ENCODE results near the gene PTPRF. TPM values are rescaled to one million over a fixed set of nuclear protein-coding genes. Genes with fewer than 3 reads are reported as not detected.

PTPRF gene
- total RNA-seq, 4 donors from 2014 or later: 33.8 to 84.2 (median 53.7) TPM

DNA sequence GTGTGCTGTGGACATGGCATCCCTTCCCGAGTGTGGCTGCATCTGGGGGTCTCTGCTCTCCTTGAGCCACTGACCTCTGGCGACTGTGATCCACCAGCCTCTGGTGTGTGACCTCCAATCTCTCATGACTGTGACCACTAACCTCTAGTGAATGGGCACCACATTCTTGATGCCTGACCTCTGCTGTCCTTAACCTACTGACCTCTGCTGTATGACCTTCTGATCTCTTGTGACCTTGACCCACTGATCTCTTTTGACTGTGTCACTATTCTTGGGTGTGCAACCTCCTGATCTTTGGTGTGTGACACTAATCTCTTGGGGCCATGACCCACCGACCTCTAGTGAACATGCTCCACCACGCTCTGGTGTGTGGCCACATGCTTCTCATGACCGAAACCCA is 73.5 kb downstream of the PTPRF start:
- H3K27me3 ChIP-seq: no peaks in the 10 kb centered on the region
- WGBS: 100% methylated on average over 4 of the region's 5 CpGs
- TF ChIP-seq POLR2A (IDR thresholded peaks at IDR 0.05; ENCODE audit: low read depth): no peak
- no peak for TF ChIP-seq EP300 (IDR thresholded peaks at IDR 0.05)
- TF ChIP-seq POLR2AphosphoS5 (IDR thresholded peaks at IDR 0.05): no peak
- TF ChIP-seq, protein P1, sequence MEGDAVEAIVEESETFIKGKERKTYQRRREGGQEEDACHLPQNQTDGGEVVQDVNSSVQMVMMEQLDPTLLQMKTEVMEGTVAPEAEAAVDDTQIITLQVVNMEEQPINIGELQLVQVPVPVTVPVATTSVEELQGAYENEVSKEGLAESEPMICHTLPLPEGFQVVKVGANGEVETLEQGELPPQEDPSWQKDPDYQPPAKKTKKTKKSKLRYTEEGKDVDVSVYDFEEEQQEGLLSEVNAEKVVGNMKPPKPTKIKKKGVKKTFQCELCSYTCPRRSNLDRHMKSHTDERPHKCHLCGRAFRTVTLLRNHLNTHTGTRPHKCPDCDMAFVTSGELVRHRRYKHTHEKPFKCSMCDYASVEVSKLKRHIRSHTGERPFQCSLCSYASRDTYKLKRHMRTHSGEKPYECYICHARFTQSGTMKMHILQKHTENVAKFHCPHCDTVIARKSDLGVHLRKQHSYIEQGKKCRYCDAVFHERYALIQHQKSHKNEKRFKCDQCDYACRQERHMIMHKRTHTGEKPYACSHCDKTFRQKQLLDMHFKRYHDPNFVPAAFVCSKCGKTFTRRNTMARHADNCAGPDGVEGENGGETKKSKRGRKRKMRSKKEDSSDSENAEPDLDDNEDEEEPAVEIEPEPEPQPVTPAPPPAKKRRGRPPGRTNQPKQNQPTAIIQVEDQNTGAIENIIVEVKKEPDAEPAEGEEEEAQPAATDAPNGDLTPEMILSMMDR (IDR thresholded peaks at IDR 0.05): no peak
- H3K27ac ChIP-seq (replicated peaks in 1 of 4): no peak overlapping the region
- peaks cover 0 to 98% (median 55%) of the 10 kb centered on the region in 4 donors for H3K36me3 ChIP-seq
- H3K9me3 ChIP-seq: no peaks in the 10 kb centered on the region
- DNase-seq (ENCODE audit: extremely low spot score): no peak
- H3K4me3 ChIP-seq: no peak overlapping the region
- intact Hi-C loops (cut with DNase I): no loop called here
- H3K4me1 ChIP-seq: no peaks in the 10 kb centered on the region

DNA sequence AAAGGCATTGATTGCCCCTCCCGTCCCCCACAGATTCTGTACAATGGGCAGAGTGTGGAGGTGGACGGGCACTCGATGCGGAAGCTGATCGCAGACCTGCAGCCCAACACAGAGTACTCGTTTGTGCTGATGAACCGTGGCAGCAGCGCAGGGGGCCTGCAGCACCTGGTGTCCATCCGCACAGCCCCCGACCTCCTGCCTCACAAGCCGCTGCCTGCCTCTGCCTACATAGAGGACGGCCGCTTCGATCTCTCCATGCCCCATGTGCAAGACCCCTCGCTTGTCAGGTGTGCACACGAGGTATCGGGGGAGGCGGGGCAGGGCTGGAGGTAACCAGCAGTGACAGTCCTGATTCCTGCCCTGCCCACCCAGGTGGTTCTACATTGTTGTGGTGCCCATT is 74.5 kb downstream of the PTPRF start:
- intact Hi-C loops (cut with DNase I): no loop called here
- Histone ChIP-seq H3K4me1 (no peaks in the 10 kb centered on the region), H3K27ac (replicated peaks in 1 of 4) (no peak overlapping the region), H3K9me3 (no peaks in the 10 kb centered on the region), H3K4me3 (no peak overlapping the region), H3K27me3 (no peaks in the 10 kb centered on the region), H3K36me3 (peaks cover 5 to 98% (median 58%) of the 10 kb centered on the region in 4 donors)
- no peak for DNase-seq (ENCODE audit: extremely low spot score)
- TF ChIP-seq, protein P1 (IDR thresholded peaks at IDR 0.05): no peak
- TF ChIP-seq POLR2AphosphoS5 (IDR thresholded peaks at IDR 0.05): no peak
- no peak for TF ChIP-seq POLR2A (IDR thresholded peaks at IDR 0.05; ENCODE audit: low read depth)
- no peak for TF ChIP-seq EP300 (IDR thresholded peaks at IDR 0.05)
- WGBS: 90% methylated on average over 12 of the region's 18 CpGs

DNA sequence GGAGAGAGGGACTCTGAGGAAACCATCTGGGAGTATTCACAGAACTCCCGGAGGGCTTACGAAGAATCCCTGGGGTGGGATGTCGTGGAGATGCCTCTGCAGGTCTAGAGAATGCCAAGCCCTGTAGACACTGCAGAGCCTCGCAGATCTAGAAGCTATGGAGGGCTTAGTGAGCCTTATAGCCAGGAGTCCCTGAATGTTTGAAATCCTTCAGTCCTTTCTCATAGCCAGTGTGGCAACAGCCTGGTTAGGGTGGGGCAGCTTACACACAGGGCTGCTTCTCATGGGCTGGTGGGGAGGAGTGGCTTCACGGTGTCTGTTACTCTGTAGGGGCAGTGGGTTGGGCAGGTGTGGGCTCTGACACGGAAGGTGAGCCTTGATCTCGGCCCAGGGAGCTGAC is 75.1 kb downstream of the PTPRF start:
- TF ChIP-seq POLR2A (IDR thresholded peaks at IDR 0.05; ENCODE audit: low read depth) (no peak), EP300 (IDR thresholded peaks at IDR 0.05) (no peak)
- TF ChIP-seq, protein P1 (IDR thresholded peaks at IDR 0.05): no peak
- no peaks in the 10 kb centered on the region for H3K27me3 ChIP-seq
- peaks cover 5 to 99% (median 61%) of the 10 kb centered on the region in 4 donors for H3K36me3 ChIP-seq
- no peaks in the 10 kb centered on the region for H3K9me3 ChIP-seq
- H3K4me3 ChIP-seq: no peak overlapping the region
- 83% methylated on average over 6 of the region's 7 CpGs for WGBS
- no peak for DNase-seq (ENCODE audit: extremely low spot score)
- no peak overlapping the region for H3K27ac ChIP-seq (replicated peaks in 1 of 4)
- no peaks in the 10 kb centered on the region for H3K4me1 ChIP-seq
- intact Hi-C loops (cut with DNase I): no loop called here

DNA sequence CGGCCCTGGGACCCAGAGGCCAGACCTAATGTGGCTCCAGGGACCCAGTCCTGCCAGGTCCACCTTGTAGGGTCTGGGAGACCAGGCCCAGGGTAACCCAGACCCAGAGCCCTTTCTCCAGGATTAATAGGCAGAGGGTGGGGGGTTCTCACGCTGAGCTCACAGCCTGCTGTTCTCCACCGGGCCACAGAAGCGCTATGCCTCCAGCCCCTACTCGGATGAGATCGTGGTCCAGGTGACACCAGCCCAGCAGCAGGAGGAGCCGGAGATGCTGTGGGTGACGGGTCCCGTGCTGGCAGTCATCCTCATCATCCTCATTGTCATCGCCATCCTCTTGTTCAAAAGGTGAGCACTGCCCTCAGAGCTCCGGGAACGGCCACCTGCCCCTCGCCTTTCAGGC is 75.9 kb downstream of the PTPRF start:
- TF ChIP-seq POLR2AphosphoS5 (IDR thresholded peaks at IDR 0.05): no peak
- TF ChIP-seq POLR2A (IDR thresholded peaks at IDR 0.05; ENCODE audit: low read depth): no peak
- no peak for TF ChIP-seq EP300 (IDR thresholded peaks at IDR 0.05)
- TF ChIP-seq, protein P1 (IDR thresholded peaks at IDR 0.05): no peak
- Histone ChIP-seq H3K27ac (replicated peaks in 1 of 4) (no peak overlapping the region), H3K4me3 (no peak overlapping the region), H3K36me3 (peaks cover 5 to 99% (median 60%) of the 10 kb centered on the region in 4 donors), H3K27me3 (no peaks in the 10 kb centered on the region), H3K4me1 (no peaks in the 10 kb centered on the region), H3K9me3 (no peaks in the 10 kb centered on the region)
- intact Hi-C loops (cut with DNase I): no loop called here
- no peak for DNase-seq (ENCODE audit: extremely low spot score)
- WGBS: 84% methylated on average over 8 of the region's 13 CpGs

DNA sequence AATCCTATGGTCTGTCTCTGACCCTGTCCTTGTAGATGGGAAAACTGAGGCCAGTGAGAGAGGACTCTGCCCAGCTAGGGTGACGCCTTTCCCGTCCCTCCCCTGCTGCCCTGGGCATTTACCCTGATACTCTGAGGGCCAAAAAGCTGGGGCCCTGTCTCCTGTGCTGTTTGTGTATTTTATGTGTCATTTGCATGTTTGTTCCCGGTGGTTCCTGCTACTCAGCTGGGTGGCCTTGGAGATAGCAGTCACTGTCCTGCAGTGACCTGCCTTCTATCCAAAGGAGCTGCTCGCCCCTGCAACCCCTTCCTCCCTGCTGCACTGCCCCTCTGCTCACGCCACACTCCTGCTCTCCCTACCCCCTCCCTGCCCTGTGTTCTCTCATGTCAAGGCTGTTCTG is 78.1 kb downstream of the PTPRF start:
- Histone ChIP-seq H3K9me3 (no peaks in the 10 kb centered on the region), H3K4me1 (no peaks in the 10 kb centered on the region), H3K27ac (replicated peaks in 1 of 4) (no peak overlapping the region), H3K36me3 (peaks cover 5 to 98% (median 56%) of the 10 kb centered on the region in 4 donors), H3K27me3 (no peaks in the 10 kb centered on the region), H3K4me3 (no peak overlapping the region)
- DNase-seq (ENCODE audit: extremely low spot score): no peak
- intact Hi-C loops (cut with DNase I): no loop called here
- TF ChIP-seq, protein P1 (IDR thresholded peaks at IDR 0.05): no peak
- TF ChIP-seq POLR2A (IDR thresholded peaks at IDR 0.05; ENCODE audit: low read depth): no peak
- no peak for TF ChIP-seq EP300 (IDR thresholded peaks at IDR 0.05)
- TF ChIP-seq POLR2AphosphoS5 (IDR thresholded peaks at IDR 0.05): no peak
- 98% methylated on average over 5 of the region's 5 CpGs for WGBS
